Spinal cord (tissue), 10 donors: ENCODE measurements around the gene EFHC2. TPM values are rescaled to one million over a fixed set of nuclear protein-coding genes. Genes with fewer than 3 reads are reported as not detected.
A peak's percentile ranks its signal among the peaks of the same experiment; 100 is the strongest.

Source experiments
- DNase-seq, 6 donors: peaks; one replicate each; pipeline versions ENCODE4 v3.0.0 to v3.0.0-alpha.2; 2013 to 2015; ENCODE audit warnings: low spot score in 6 of 6, low read depth in 4 of 6
- H3K27ac ChIP-seq: one replicate; pipeline ENCODE4 v1.5.1; 2013; ENCODE audit warnings: low read depth, low read length, control low read depth
- H3K27me3 ChIP-seq: one replicate; pipeline ENCODE4 v1.6.1; 2013; ENCODE audit warnings: low read length; ENCODE audit not compliant: control insufficient read depth, insufficient read depth
- H3K36me3 ChIP-seq: one replicate; pipeline ENCODE4 v1.6.1; 2013; ENCODE audit warnings: low read length; ENCODE audit not compliant: control insufficient read depth, insufficient read depth
- H3K4me1 ChIP-seq: one replicate; pipeline ENCODE4 v1.6.1; 2013; ENCODE audit warnings: low read length; ENCODE audit not compliant: control insufficient read depth, insufficient read depth
- H3K4me3 ChIP-seq: one replicate; pipeline ENCODE4 v1.5.1; 2013; ENCODE audit warnings: low read depth, low read length, control low read depth
- H3K9me3 ChIP-seq: one replicate; pipeline ENCODE4 v1.6.1; 2013; ENCODE audit warnings: low read length; ENCODE audit not compliant: control insufficient read depth, insufficient read depth
- WGBS: methylation state at CpG from one replicate; pipeline ENCODE4 v1.1.5; 2013; ENCODE audit warnings: missing lambda C conversion rate; ENCODE audit not compliant: insufficient coverage; 5-methylcytosine and 5-hydroxymethylcytosine counted together
- polyA plus RNA-seq, 2 donors: library from polyadenylated mRNA; unstranded; fragments of 120-200 nt; gene quantifications; one replicate each; pipeline ENCODE4 v1.2.1, GENCODE V29; 2013; ENCODE audit not compliant: insufficient read length in 2 of 2
- total RNA-seq, 2 donors: library from RNA; depleted of rRNA in 1 of 2; stranded (reverse); fragments of 120-200 nt in 1 of 2; fragments of >200 nt in 1 of 2; gene quantifications; one replicate each; pipeline versions ENCODE4 v1.2.3 to v1.2.4, GENCODE V29; 2013 to 2014
- donor health status: healthy.

The EFHC2 gene
- total and polyA plus RNA-seq, 4 donors = 3.7 to 8.0 (median 5.1) TPM

- Histone ChIP-seq H3K27ac (no peak overlapping the region), H3K36me3 (no peaks in the 10 kb centered on the region), H3K9me3 (peaks cover 1% of the 10 kb centered on the region), H3K4me3 (no peak overlapping the region), H3K27me3 (peaks cover 8% of the 10 kb centered on the region), H3K4me1 (no peaks in the 10 kb centered on the region)
- WGBS = 50% methylated on average over 4 of the region's 4 CpGs
- DNase-seq = peak in 2 of 6 donors; percentile 3 to 65
Measured at GRCh38 chrX:44155126-44155525, 188.3 kb downstream of the EFHC2 start.

GRCh38 chrX:44152852-44153251 lies 190.6 kb downstream of the EFHC2 start:
- H3K27me3 ChIP-seq = peaks cover 6% of the 10 kb centered on the region
- no peak overlapping the region for H3K4me3 ChIP-seq
- DNase-seq = no peak
- no peak overlapping the region for H3K27ac ChIP-seq
- WGBS = no CpG with 5 or more reads among the region's 1 CpG
- no peaks in the 10 kb centered on the region for H3K36me3 ChIP-seq
- no peaks in the 10 kb centered on the region for H3K9me3 ChIP-seq
- H3K4me1 ChIP-seq = no peaks in the 10 kb centered on the region

- no peaks in the 10 kb centered on the region for H3K36me3 ChIP-seq
- H3K9me3 ChIP-seq = no peaks in the 10 kb centered on the region
- H3K4me1 ChIP-seq = no peaks in the 10 kb centered on the region
- DNase-seq = peak in 1 of 6 donors; percentile 39
- WGBS = no CpG with 5 or more reads among the region's 3 CpGs
- H3K27me3 ChIP-seq = no peaks in the 10 kb centered on the region
- H3K27ac ChIP-seq = no peak overlapping the region
- H3K4me3 ChIP-seq = no peak overlapping the region
Measured at GRCh38 chrX:44147130-44147529, 196.3 kb downstream of the EFHC2 start.

- Histone ChIP-seq H3K4me3 (no peak overlapping the region), H3K36me3 (no peaks in the 10 kb centered on the region), H3K4me1 (no peaks in the 10 kb centered on the region), H3K27me3 (no peaks in the 10 kb centered on the region), H3K27ac (no peak overlapping the region), H3K9me3 (no peaks in the 10 kb centered on the region)
- peak in 2 of 6 donors; percentile 12 to 64 for DNase-seq
- WGBS = 25% methylated on average over 4 of the region's 8 CpGs
Measured at GRCh38 chrX:44144177-44144945, 199.1 kb downstream of the EFHC2 start.

GRCh38 chrX:44143061-44143602 lies 200.3 kb downstream of the EFHC2 start:
- Histone ChIP-seq H3K27ac (no peak overlapping the region), H3K27me3 (no peaks in the 10 kb centered on the region), H3K4me3 (no peak overlapping the region), H3K4me1 (no peaks in the 10 kb centered on the region), H3K9me3 (no peaks in the 10 kb centered on the region), H3K36me3 (no peaks in the 10 kb centered on the region)
- DNase-seq = no peak
- 88% methylated on average over 3 of the region's 3 CpGs for WGBS

- no CpG with 5 or more reads among the region's 2 CpGs for WGBS
- no peaks in the 10 kb centered on the region for H3K36me3 ChIP-seq
- no peaks in the 10 kb centered on the region for H3K4me1 ChIP-seq
- H3K27me3 ChIP-seq = peaks cover 3% of the 10 kb centered on the region
- no peaks in the 10 kb centered on the region for H3K9me3 ChIP-seq
- no peak overlapping the region for H3K27ac ChIP-seq
- DNase-seq = no peak
- H3K4me3 ChIP-seq = no peak overlapping the region
Measured at GRCh38 chrX:44130189-44130588, 213.3 kb downstream of the EFHC2 start.

- H3K36me3 ChIP-seq = no peaks in the 10 kb centered on the region
- H3K27ac ChIP-seq = no peak overlapping the region
- DNase-seq = no peak
- no peak overlapping the region for H3K4me3 ChIP-seq
- no peaks in the 10 kb centered on the region for H3K27me3 ChIP-seq
- WGBS = 80% methylated on average over 1 of the region's 2 CpGs
- no peaks in the 10 kb centered on the region for H3K9me3 ChIP-seq
- H3K4me1 ChIP-seq = no peaks in the 10 kb centered on the region
Measured at GRCh38 chrX:44113337-44113736, 230.1 kb downstream of the EFHC2 start.

- no peak overlapping the region for H3K27ac ChIP-seq
- no peaks in the 10 kb centered on the region for H3K4me1 ChIP-seq
- peaks cover 3% of the 10 kb centered on the region for H3K27me3 ChIP-seq
- WGBS = no CpG with 5 or more reads among the region's 2 CpGs
- H3K36me3 ChIP-seq = no peaks in the 10 kb centered on the region
- H3K9me3 ChIP-seq = no peaks in the 10 kb centered on the region
- no peak overlapping the region for H3K4me3 ChIP-seq
- no peak for DNase-seq
Measured at GRCh38 chrX:44106864-44107263, 236.6 kb downstream of the EFHC2 start.

- no peak for DNase-seq
- H3K4me1 ChIP-seq = no peaks in the 10 kb centered on the region
- no peak overlapping the region for H3K4me3 ChIP-seq
- no peaks in the 10 kb centered on the region for H3K9me3 ChIP-seq
- 59% methylated on average over 7 of the region's 12 CpGs for WGBS
- H3K27ac ChIP-seq = no peak overlapping the region
- peaks cover 11% of the 10 kb centered on the region for H3K27me3 ChIP-seq
- no peaks in the 10 kb centered on the region for H3K36me3 ChIP-seq
Measured at GRCh38 chrX:44105228-44105913, 238.1 kb downstream of the EFHC2 start.
